Esophagus muscularis mucosa (tissue), 3 donors: ENCODE measurements around the gene PI3.

Experiments
- POLR2AphosphoS5 ChIP-seq, 2 donors: sonication (generic); formaldehyde crosslinking; IDR thresholded peaks; one replicate each; pipeline ENCODE4 v1.6.1; 2017; ENCODE audit warnings: antibody characterized with exemption in 2 of 2
- TF ChIP-seq, protein P1 (sequence below), 3 experiments: fragments of 200-600 bp in 2 of 3; fragments of 450-650 bp in 1 of 3; sonication (generic) in 2 of 3; IDR thresholded peaks; one replicate each; pipeline ENCODE4 v1.5.1; 2017 to 2019; ENCODE audit warnings: antibody characterized with exemption in 3 of 3, mild to moderate bottlenecking in 2 of 3, moderate library complexity in 1 of 3

DNA sequence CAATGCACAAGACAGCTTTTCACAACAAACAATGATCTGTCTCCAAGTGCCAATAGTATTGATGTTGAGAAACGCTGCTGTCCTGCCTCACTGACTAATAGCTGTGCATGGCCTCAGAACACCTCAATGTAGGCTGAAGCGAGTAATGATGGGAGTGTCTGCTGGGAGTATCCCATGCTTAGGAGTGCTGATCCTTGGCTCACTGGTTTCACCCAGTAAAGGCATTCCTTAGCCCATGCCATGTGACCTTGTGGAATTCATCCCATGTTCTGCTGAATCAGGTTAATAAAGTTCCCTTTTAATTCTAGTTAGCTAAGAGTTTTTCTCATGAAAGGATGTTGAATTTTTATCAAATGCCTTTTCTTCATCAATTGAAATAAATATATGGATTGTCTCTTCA, 46.6 kb upstream of the PI3 start:
- TF ChIP-seq, protein P1, sequence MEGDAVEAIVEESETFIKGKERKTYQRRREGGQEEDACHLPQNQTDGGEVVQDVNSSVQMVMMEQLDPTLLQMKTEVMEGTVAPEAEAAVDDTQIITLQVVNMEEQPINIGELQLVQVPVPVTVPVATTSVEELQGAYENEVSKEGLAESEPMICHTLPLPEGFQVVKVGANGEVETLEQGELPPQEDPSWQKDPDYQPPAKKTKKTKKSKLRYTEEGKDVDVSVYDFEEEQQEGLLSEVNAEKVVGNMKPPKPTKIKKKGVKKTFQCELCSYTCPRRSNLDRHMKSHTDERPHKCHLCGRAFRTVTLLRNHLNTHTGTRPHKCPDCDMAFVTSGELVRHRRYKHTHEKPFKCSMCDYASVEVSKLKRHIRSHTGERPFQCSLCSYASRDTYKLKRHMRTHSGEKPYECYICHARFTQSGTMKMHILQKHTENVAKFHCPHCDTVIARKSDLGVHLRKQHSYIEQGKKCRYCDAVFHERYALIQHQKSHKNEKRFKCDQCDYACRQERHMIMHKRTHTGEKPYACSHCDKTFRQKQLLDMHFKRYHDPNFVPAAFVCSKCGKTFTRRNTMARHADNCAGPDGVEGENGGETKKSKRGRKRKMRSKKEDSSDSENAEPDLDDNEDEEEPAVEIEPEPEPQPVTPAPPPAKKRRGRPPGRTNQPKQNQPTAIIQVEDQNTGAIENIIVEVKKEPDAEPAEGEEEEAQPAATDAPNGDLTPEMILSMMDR (IDR thresholded peaks at IDR 0.05): no peak
- TF ChIP-seq POLR2AphosphoS5 (IDR thresholded peaks at IDR 0.05): no peak
